Naive B cell (primary cell): ENCODE data around the gene CHN2. TPM values are rescaled to one million over a fixed set of nuclear protein-coding genes. Genes with fewer than 3 reads are reported as not detected.

ENCODE experiments used
- ATAC-seq, 2 donors: fragments of 150-1000 bp; cut with Tn5 transposase; 2 replicates each; pipeline ENCODE4 v1.10.0; 2021; ENCODE audit warnings: low read depth in 2 of 2, mild to moderate bottlenecking in 2 of 2, moderate library complexity in 2 of 2
- DNase-seq: peaks from one replicate; pipeline ENCODE4 v3.0.0; 2022
- H3K27ac Mint-ChIP-seq, 6 donors: one replicate each; pipeline ENCODE4 v1.8.0; 2020 to 2022; ENCODE audit warnings: mild to moderate bottlenecking in 6 of 6, mixed read lengths in 6 of 6, moderate library complexity in 5 of 6, inconsistent platforms in 2 of 6
- H3K27me3 Mint-ChIP-seq, 3 donors: one replicate each; pipeline ENCODE4 v1.8.0; 2021 to 2022; ENCODE audit warnings: mixed read lengths in 3 of 3, mild to moderate bottlenecking in 1 of 3
- H3K36me3 Mint-ChIP-seq, 2 donors: one replicate each; pipeline ENCODE4 v1.8.0; 2020 to 2022; ENCODE audit warnings: mixed read lengths in 2 of 2, inconsistent platforms in 1 of 2, mild to moderate bottlenecking in 1 of 2
- H3K4me1 Mint-ChIP-seq, 3 donors: one replicate each; pipeline ENCODE4 v1.8.0; 2020 to 2022; ENCODE audit warnings: mixed read lengths in 3 of 3, inconsistent platforms in 1 of 3, mild to moderate bottlenecking in 1 of 3, moderate library complexity in 1 of 3
- H3K4me3 Mint-ChIP-seq, 8 donors: one replicate each; pipeline ENCODE4 v1.8.0; 2020 to 2022; ENCODE audit warnings: mild to moderate bottlenecking in 8 of 8, mixed read lengths in 8 of 8, moderate library complexity in 8 of 8, inconsistent platforms in 2 of 8
- H3K9me3 Mint-ChIP-seq, 7 donors: one replicate each; pipeline ENCODE4 v1.8.0; 2020 to 2022; ENCODE audit warnings: mixed read lengths in 7 of 7, mild to moderate bottlenecking in 5 of 7, inconsistent platforms in 2 of 7, moderate library complexity in 1 of 7
- polyA plus RNA-seq, 6 donors: library from polyadenylated mRNA; unstranded; fragments of 300-500 nt; fragmentation: Illumina TruSeq; gene quantifications; one replicate each; pipeline ENCODE4 v1.2.3, GENCODE V29; 2021; ENCODE audit warnings: low read depth in 6 of 6

The CHN2 gene
- polyA plus RNA-seq, 6 donors from 2014 or later: 0.27 TPM; not detected in 5

DNA sequence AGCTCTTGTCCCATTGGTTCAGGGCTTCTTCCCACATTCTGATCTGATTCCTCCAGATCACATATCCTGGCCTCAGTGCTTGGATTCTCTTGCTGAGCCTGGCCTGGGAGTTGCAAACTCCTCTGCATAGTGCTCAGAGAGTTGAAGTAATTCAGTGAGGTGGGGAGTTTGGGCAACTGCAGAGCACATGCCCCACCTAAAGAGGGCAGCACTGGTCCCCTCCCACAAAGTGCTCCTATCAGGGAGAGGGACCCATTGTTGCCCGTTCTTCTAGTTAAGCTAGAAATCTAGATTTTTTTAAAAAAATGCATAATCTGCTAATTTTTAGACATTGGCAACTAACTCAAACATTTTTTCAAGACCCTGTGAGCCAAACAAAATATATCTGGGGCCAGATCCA, 45.1 kb downstream of the CHN2 start:
- peaks cover 8 to 19% (median 11%) of the 10 kb centered on the region in 3 donors for H3K4me1 Mint-ChIP-seq
- no peaks in the 10 kb centered on the region for H3K36me3 Mint-ChIP-seq
- ATAC-seq (no peak), DNase-seq (no peak)
- no peak overlapping the region for H3K4me3 Mint-ChIP-seq
- H3K27me3 Mint-ChIP-seq: peaks cover 0 to 11% (median 8%) of the 10 kb centered on the region in 3 donors
- H3K9me3 Mint-ChIP-seq: peaks cover 0 to 3% (median 0%) of the 10 kb centered on the region in 7 donors
- no peak overlapping the region for H3K27ac Mint-ChIP-seq

DNA sequence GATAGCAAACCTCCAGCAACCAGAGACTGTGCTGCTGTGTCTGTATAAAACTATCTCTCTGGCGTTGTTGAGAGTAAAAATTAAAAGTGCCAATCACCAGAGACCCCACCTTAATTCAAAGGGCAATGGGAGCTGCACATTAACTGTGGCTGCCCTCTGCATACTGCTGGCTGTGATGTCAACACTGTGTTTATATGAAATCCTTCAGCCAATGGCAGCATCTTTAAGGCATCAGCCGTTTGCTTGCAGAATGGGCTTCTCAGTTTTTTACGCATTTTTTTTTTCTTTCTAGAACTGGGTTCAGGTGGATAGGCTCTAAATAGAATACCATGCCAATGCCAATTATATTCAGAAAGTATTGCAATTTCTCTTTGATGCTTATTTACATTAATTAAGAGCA, 47.7 kb downstream of the CHN2 start:
- Mint-ChIP-seq H3K27ac (no peak overlapping the region), H3K27me3 (peaks cover 4 to 8% (median 7%) of the 10 kb centered on the region in 3 donors), H3K4me3 (no peak overlapping the region), H3K9me3 (peaks cover 0 to 3% (median 0%) of the 10 kb centered on the region in 7 donors), H3K36me3 (no peaks in the 10 kb centered on the region), H3K4me1 (peaks cover 10 to 19% (median 13%) of the 10 kb centered on the region in 3 donors)
- no peak for DNase-seq
- no peak for ATAC-seq

DNA sequence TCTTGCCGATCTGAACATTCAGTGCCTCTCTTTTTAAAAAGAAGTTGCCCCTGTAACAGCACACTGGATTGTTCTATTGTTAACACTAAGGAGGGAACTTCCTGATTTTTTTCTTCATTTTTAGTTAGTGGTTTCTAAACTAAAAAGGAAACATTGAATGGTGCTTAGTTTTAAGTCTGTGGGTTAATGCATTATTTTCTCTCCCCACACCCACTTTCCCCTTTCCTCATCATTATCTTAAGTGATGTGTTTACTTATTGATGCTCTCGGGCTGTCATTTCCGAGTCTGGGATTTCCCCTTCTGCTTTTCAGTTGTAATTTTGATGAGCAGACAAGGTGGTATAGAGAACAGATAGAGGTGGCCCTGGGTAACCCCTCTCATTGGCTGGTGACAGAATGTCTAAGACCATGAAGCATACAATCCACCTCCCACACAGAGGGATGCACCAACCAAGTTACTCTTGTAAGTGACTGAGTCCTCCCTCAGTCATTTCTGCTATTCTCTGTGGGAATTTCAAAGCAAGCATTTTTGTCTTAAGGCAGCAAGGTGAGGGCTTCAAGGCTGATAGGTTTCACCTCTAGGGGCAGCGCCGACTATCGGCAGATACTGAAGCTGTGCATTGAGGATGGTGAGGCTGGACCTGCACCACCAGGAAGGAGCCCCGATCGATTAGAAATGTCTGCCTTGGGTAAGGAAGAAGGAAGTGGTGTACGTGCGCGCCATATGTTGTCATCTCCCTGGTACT, 49.5 kb downstream of the CHN2 start:
- DNase-seq (peak; percentile 39), ATAC-seq (peak; percentile 77 to 93)
- Mint-ChIP-seq H3K36me3 (no peaks in the 10 kb centered on the region), H3K4me3 (peak overlapping the region in 1 of 8 donors; percentile 70), H3K27me3 (peaks cover 0 to 7% (median 0%) of the 10 kb centered on the region in 3 donors), H3K9me3 (peaks cover 0 to 3% (median 0%) of the 10 kb centered on the region in 7 donors), H3K4me1 (peaks cover 16 to 27% (median 26%) of the 10 kb centered on the region in 3 donors), H3K27ac (peak overlapping the region in 2 of 6 donors; percentile 54 to 62)

DNA sequence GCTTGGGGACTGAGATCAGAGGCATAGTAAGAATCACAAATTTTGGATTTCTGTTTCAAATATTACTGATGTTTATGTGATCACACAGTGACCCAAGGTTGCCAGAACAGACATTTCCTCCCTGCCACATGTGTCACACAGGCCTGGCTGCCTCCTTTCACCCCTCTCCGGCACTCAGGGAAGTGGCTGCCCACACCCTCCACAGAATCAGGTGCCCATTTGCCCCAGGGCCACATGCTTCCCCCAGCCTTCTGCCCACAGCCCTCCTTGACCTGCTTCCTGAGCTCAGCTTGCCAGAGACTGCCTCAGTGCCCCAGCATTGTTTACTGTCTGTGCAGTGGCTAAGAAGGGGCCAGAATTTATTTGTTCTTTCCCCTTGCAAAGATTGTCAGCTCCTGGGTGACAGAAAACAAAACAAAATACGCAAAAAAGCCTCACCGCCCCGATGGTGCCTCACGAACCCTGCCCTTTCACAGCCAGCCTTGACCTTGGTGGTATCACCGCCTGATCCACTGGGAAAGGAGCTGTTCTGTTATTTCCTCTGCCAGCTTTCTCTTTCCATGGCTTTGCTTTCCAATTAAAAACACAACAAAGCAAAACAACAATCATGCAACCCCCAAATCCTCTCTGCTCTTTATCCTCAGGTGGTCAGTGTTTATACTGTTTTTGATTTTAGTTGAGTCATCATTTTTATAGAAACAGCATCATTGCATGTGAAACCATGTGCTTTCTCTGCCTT, 52.8 kb downstream of the CHN2 start:
- Mint-ChIP-seq H3K4me3 (no peak overlapping the region), H3K4me1 (peaks cover 16 to 26% (median 25%) of the 10 kb centered on the region in 3 donors), H3K27me3 (peaks cover 0 to 7% (median 0%) of the 10 kb centered on the region in 3 donors), H3K27ac (peak overlapping the region in 3 of 6 donors; percentile 9 to 57 (median 52)), H3K36me3 (no peaks in the 10 kb centered on the region), H3K9me3 (no peaks in the 10 kb centered on the region)
- ATAC-seq (no peak), DNase-seq (no peak)

GRCh38 chr7:29247963-29248236, 53.3 kb downstream of the CHN2 start:
- DNase-seq (no peak), ATAC-seq (no peak)
- no peak overlapping the region for H3K4me3 Mint-ChIP-seq
- H3K4me1 Mint-ChIP-seq: peaks cover 16 to 26% (median 25%) of the 10 kb centered on the region in 3 donors
- no peaks in the 10 kb centered on the region for H3K9me3 Mint-ChIP-seq
- H3K36me3 Mint-ChIP-seq: no peaks in the 10 kb centered on the region
- peak overlapping the region in 1 of 6 donors; percentile 39 for H3K27ac Mint-ChIP-seq
- peaks cover 0 to 7% (median 0%) of the 10 kb centered on the region in 3 donors for H3K27me3 Mint-ChIP-seq

DNA sequence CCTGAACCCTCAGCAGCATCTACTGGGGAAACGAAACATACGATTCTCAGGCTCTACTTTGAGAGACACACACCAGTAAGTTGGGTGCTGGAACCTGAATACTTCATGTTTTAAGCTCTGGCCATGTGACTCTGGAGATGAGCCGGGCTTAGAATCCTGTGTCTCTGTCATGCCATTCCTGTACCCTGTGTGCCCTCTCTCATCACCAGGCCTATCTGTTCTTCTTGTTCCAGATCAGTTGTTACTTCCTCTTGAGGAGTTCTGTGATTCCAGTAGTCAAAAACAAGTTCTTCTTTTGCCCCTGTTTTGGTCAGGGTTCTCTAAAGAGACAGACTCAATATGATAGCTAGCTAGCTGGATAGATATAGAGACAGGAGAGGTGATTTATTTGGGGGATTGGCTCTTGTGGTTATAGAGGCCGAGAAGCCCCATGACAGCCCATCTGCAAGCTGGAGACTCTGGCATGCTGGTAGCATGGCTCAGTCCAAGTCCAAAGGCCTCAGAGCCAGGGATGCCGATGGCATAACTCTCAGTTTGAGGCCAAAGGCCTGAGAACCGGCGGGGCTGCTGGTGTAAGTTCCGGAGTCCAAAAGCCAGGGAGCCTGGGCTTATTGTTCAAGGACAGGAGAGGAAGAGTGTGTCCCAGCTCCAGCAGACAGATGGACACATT, 54.3 kb downstream of the CHN2 start:
- ATAC-seq (peak in 1 of 2 donors; percentile 17), DNase-seq (no peak)
- Mint-ChIP-seq H3K27me3 (peaks cover 0 to 7% (median 0%) of the 10 kb centered on the region in 3 donors), H3K4me1 (peaks cover 16 to 22% (median 20%) of the 10 kb centered on the region in 3 donors), H3K36me3 (no peaks in the 10 kb centered on the region), H3K9me3 (no peaks in the 10 kb centered on the region), H3K27ac (peak overlapping the region in 5 of 6 donors; percentile 17 to 68 (median 54)), H3K4me3 (no peak overlapping the region)

GRCh38 chr7:29249383-29249750, 54.8 kb downstream of the CHN2 start:
- Mint-ChIP-seq H3K9me3 (no peaks in the 10 kb centered on the region), H3K4me1 (peaks cover 10 to 17% (median 14%) of the 10 kb centered on the region in 3 donors), H3K27me3 (peaks cover 0 to 7% (median 0%) of the 10 kb centered on the region in 3 donors), H3K27ac (peak overlapping the region in 1 of 6 donors; percentile 23), H3K4me3 (no peak overlapping the region), H3K36me3 (no peaks in the 10 kb centered on the region)
- no peak for ATAC-seq
- DNase-seq: no peak

GRCh38 chr7:29249860-29250259, 55.3 kb downstream of the CHN2 start:
- Mint-ChIP-seq H3K27ac (no peak overlapping the region), H3K4me3 (no peak overlapping the region), H3K27me3 (peaks cover 0 to 7% (median 0%) of the 10 kb centered on the region in 3 donors), H3K9me3 (no peaks in the 10 kb centered on the region), H3K4me1 (peaks cover 6 to 13% (median 12%) of the 10 kb centered on the region in 3 donors), H3K36me3 (no peaks in the 10 kb centered on the region)
- no peak for DNase-seq
- ATAC-seq: no peak

DNA sequence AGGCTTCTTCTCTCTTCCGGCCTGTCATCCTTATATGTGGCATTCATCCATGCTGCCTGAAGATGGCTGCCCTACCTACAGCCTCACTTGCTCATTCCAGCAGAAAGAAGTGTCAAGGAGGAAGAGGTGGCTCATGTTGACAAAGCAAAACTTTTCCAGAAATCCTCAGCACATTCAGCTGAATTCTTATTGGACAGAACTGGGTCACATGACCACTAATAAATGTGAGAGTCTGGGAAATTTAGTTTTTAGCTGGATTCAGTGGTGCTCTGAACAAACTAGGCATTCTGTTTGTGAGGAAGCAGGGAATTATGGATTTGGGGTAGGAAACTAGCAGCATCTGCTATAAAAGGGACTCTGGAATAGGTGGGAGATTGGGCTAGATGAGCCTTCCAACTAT, 58.6 kb downstream of the CHN2 start:
- Mint-ChIP-seq H3K27me3 (peaks cover 0 to 9% (median 1%) of the 10 kb centered on the region in 3 donors), H3K4me3 (no peak overlapping the region), H3K4me1 (peaks cover 6 to 12% (median 8%) of the 10 kb centered on the region in 3 donors), H3K9me3 (no peaks in the 10 kb centered on the region), H3K27ac (no peak overlapping the region), H3K36me3 (no peaks in the 10 kb centered on the region)
- DNase-seq (no peak), ATAC-seq (no peak)

- no peaks in the 10 kb centered on the region for H3K9me3 Mint-ChIP-seq
- no peaks in the 10 kb centered on the region for H3K4me1 Mint-ChIP-seq
- no peak overlapping the region for H3K4me3 Mint-ChIP-seq
- DNase-seq: no peak
- H3K36me3 Mint-ChIP-seq: no peaks in the 10 kb centered on the region
- H3K27ac Mint-ChIP-seq: no peak overlapping the region
- peaks cover 0 to 14% (median 3%) of the 10 kb centered on the region in 3 donors for H3K27me3 Mint-ChIP-seq
- ATAC-seq: no peak
Measured at GRCh38 chr7:29254591-29254990, 60.0 kb downstream of the CHN2 start.

DNA sequence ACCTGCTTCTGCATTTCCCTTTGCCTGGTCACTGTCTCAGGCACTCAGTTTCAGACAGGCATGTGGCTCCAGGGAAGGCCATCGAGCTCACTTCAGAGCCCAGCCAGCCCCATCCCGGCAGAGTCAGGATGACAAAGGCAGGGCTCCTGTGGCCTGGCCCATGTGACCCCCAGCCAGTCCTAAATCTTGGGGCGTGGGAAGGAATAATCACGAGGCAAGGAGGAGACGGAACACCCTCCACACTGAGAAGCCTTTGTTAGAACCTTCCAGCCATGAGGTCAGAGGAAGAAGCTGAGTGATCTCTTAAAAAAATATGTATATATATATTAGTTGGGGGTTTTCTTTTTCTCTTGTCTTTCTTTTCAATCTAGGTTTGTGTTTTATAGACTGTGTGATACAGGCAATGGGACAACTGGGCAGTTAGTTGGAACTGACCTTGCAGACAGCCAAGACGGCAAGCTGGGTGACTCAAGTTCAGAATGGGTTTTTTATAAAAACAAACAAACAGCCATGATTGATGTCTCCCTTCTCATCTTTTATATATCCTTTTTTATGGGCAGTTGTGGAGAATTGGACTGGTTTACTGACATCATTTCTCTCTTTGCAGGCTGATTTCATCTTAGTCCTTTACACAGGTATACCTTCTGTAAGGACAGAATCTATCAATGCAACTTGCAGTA, 60.8 kb downstream of the CHN2 start:
- H3K27me3 Mint-ChIP-seq: peaks cover 0 to 14% (median 3%) of the 10 kb centered on the region in 3 donors
- no peak for DNase-seq
- no peak overlapping the region for H3K27ac Mint-ChIP-seq
- H3K4me1 Mint-ChIP-seq: no peaks in the 10 kb centered on the region
- H3K36me3 Mint-ChIP-seq: no peaks in the 10 kb centered on the region
- no peak overlapping the region for H3K4me3 Mint-ChIP-seq
- no peak for ATAC-seq
- no peaks in the 10 kb centered on the region for H3K9me3 Mint-ChIP-seq

GRCh38 chr7:29255906-29256692, 61.5 kb downstream of the CHN2 start:
- DNase-seq: no peak
- H3K4me3 Mint-ChIP-seq: no peak overlapping the region
- no peaks in the 10 kb centered on the region for H3K9me3 Mint-ChIP-seq
- no peak for ATAC-seq
- H3K4me1 Mint-ChIP-seq: no peaks in the 10 kb centered on the region
- H3K27ac Mint-ChIP-seq: no peak overlapping the region
- peaks cover 0 to 14% (median 3%) of the 10 kb centered on the region in 3 donors for H3K27me3 Mint-ChIP-seq
- no peaks in the 10 kb centered on the region for H3K36me3 Mint-ChIP-seq

- Mint-ChIP-seq H3K36me3 (no peaks in the 10 kb centered on the region), H3K4me1 (no peaks in the 10 kb centered on the region), H3K27me3 (peaks cover 0 to 14% (median 3%) of the 10 kb centered on the region in 3 donors), H3K27ac (no peak overlapping the region), H3K4me3 (no peak overlapping the region), H3K9me3 (no peaks in the 10 kb centered on the region)
- ATAC-seq (no peak), DNase-seq (no peak)
Measured at GRCh38 chr7:29256693-29257002, 62.1 kb downstream of the CHN2 start.
